HepG2 (cell line): Measurements from ENCODE around the gene PSD4. TPM values are rescaled to one million over a fixed set of nuclear protein-coding genes. Genes with fewer than 3 reads are reported as not detected.

ENCODE experiments used
- ATAC-seq: fragments of 200-7000 bp; cut with Tn5 transposase; 3 replicates; pipeline ENCODE4 v1.9.1; 2020; ENCODE audit warnings: mild to moderate bottlenecking, moderate library complexity
- BruUV-seq: library from RNA; stranded (reverse); fragments of 400-500 nt; replicated peaks from 2 replicates; lab custom pipeline; 2021; lab: Mats Ljungman, UMichigan
- CTCF ChIA-PET: fragments of 300-600 bp; formaldehyde crosslinking; extraction: SDS; loops from one replicate; lab custom pipeline; 2021; ENCODE audit warnings: low total read pairs, inconsistent platforms, low intra/inter-chr PET ratio; lab: Yijun Ruan, JAX
- POLR2A ChIA-PET: fragments of 350-600 bp; sonication (Branson Sonifier 250); formaldehyde crosslinking; loops from one replicate; lab custom pipeline; 2020; ENCODE audit warnings: antibody characterized with exemption, inconsistent platforms; lab: Yijun Ruan, JAX
- DNase-seq: peaks from one replicate; pipeline ENCODE4 v3.0.0-alpha.2; 2015; ENCODE audit warnings: low spot score
- FAIRE-seq: peaks from 3 replicates; lab custom pipeline; 2011; peaks lifted over from hg19 to GRCh38; lab: Jason Lieb, UNC
- H2AFZ ChIP-seq: one replicate; pipeline ENCODE4 v1.6.1; 2011; ENCODE audit warnings: low read length, inconsistent platforms
- H3K27ac ChIP-seq: fragments of 300-600 bp; 3 replicates; pipeline ENCODE4 v1.8.0; 2011; ENCODE audit warnings: mixed run types, mild to moderate bottlenecking, mixed read lengths, low read length, inconsistent platforms; ENCODE audit not compliant: insufficient read depth; ENCODE audit errors: extremely low read length
- H3K27me3 ChIP-seq, 2 experiments: fragments of 200-600 bp in 1 of 2; 2 replicates in 1 of 2; 3 replicates in 1 of 2; pipeline versions ENCODE4 v1.6.0 to v1.8.0; 2011; ENCODE audit warnings: low read length in 2 of 2, mild to moderate bottlenecking in 2 of 2, moderate library complexity in 2 of 2, inconsistent platforms in 1 of 2; ENCODE audit not compliant: insufficient read depth in 2 of 2, control insufficient read depth in 1 of 2
- H3K36me3 ChIP-seq, 2 experiments: fragments of 200-600 bp in 1 of 2; replicated peaks in 1 of 2; 2 replicates in 1 of 2; 3 replicates in 1 of 2; pipeline versions ENCODE4 v1.5.1 to v1.8.0; 2011; ENCODE audit warnings: low read length in 2 of 2, inconsistent platforms in 1 of 2; ENCODE audit not compliant: insufficient read depth in 2 of 2, control insufficient read depth in 1 of 2
- H3K4me1 ChIP-seq: 2 replicates; pipeline ENCODE4 v1.5.1; 2012; ENCODE audit warnings: low read length, inconsistent platforms; ENCODE audit not compliant: insufficient read depth
- H3K4me2 ChIP-seq: 2 replicates; pipeline ENCODE4 v1.6.0; 2011; ENCODE audit warnings: low read depth, low read length, inconsistent platforms
- H3K4me3 ChIP-seq, 3 experiments: fragments of 200-600 bp in 1 of 3; sonication (generic), shearing (Covaris generic) in 1 of 3; replicated peaks in 1 of 3; 2 replicates each; pipeline ENCODE4 v1.5.1; 2011 to 2016; ENCODE audit warnings: low read length in 3 of 3, inconsistent platforms in 2 of 3, low read depth in 2 of 3, mild to moderate bottlenecking in 2 of 3, control low read depth in 1 of 3, mixed read lengths in 1 of 3; ENCODE audit not compliant: insufficient read depth in 1 of 3
- H3K79me2 ChIP-seq: one replicate; pipeline ENCODE4 v1.6.1; 2011; ENCODE audit warnings: low read length, inconsistent platforms; ENCODE audit not compliant: insufficient read depth
- H3K9ac ChIP-seq: 2 replicates; pipeline ENCODE4 v1.6.0; 2011; ENCODE audit warnings: mild to moderate bottlenecking, low read depth, low read length, inconsistent platforms; ENCODE audit not compliant: insufficient read depth
- H3K9me3 ChIP-seq: 2 replicates; pipeline ENCODE4 v1.5.1; 2012; ENCODE audit warnings: mild to moderate bottlenecking, low read length
- H4K20me1 ChIP-seq: 2 replicates; pipeline ENCODE4 v1.6.0; 2011; ENCODE audit warnings: inconsistent platforms, mild to moderate bottlenecking, low read length, moderate library complexity; ENCODE audit not compliant: insufficient read depth
- ZNF629 ChIP-seq: sonication (generic); formaldehyde crosslinking; conservative IDR thresholded peaks from 2 replicates; pipeline ENCODE4 v1.5.0; 2020; ENCODE audit warnings: missing genetic modification reagents
- WGBS: methylation state at CpG from one replicate; pipeline ENCODE4 v1.1.6; 2017; ENCODE audit warnings: low lambda C conversion rate; 5-methylcytosine and 5-hydroxymethylcytosine counted together
- in situ Hi-C: cut with HindIII; loops from 2 replicates; pipeline ENCODE4 v1.10.0; 2017; ENCODE audit warnings: low pct_unique_long_range_greater_than_20kb; ENCODE audit not compliant: extremely low pct_ligation_motif_present
- intact Hi-C: fragments of 100-400 bp; cut with micrococcal nuclease; formaldehyde crosslinking; loops from one replicate; pipeline ENCODE4 v1.10.0; 2022; ENCODE audit not compliant: unreplicated experiment
- polyA plus RNA-seq, 8 experiments: library from polyadenylated mRNA; depleted of rRNA in 3 of 8; stranded (reverse) in 7 of 8; unstranded in 1 of 8; fragments of >200 nt; fragmentation: Illumina TruSeq in 4 of 8; extraction: Trizol in 4 of 8; gene quantifications; 2 replicates each; pipeline versions ENCODE4 v1.2.1 to v1.2.3, GENCODE V29; 2011 to 2016; ENCODE audit warnings: low read depth in 4 of 8, missing spikeins in 1 of 8, mixed read lengths in 1 of 8; ENCODE audit not compliant: insufficient read depth in 1 of 8
- total RNA-seq, 5 experiments: library from RNA; depleted of rRNA; stranded (reverse); fragments of >200 nt; fragmentation: Illumina TruSeq; extraction: Trizol; gene quantifications; 2 replicates each; pipeline ENCODE4 v1.2.3, GENCODE V29; 2016; ENCODE audit warnings: low read depth in 1 of 5
- TF ChIP-seq, protein P1 (sequence below): sonication (generic); formaldehyde crosslinking; IDR thresholded peaks from 2 replicates; pipeline ENCODE4 v1.4.0; 2020; ENCODE audit warnings: missing genetic modification reagents, borderline replicate concordance

PSD4 gene
- total and polyA plus RNA-seq, 2 of the 13 experiments (the other 11 are each of a cell fraction or from before 2014, with no cell fraction given), result 5.8 to 9.4 TPM

DNA sequence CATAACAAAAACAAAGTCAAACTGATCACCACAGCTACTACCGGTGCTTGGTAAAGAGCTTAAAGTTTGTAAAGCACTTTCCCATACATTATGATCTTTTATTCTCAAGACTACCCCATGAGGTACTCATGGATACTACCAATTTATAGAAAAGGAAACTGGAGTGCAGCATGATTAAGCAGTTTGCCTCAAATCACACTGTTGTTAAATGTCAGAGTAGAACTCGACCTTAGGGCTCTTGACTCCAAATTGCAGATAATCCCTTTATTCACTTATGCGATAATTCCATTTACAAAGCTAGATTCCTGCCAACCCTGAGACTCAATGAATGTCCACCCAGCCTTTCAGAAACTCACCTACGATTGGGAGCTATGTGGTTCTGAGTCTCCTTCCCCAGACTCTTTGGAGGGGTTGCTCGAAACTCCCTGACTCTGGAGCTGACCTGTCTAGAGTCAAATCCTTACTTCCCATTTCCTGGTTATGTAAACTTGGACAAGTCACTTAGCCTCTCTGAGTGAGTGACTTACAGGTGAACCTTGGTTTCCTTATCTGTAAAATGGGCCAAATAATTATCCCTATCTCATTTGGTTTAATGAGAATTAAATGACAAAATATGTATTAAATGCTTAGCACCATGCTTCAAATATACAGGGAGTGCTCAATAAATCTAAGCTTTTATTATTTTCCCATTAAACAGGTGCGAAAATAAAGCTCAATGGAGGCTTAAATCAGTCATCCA is 47.4 kb downstream of the PSD4 start:
- H3K4me3 ChIP-seq, result no peak overlapping the region
- H4K20me1 ChIP-seq, result no peaks in the 10 kb centered on the region
- no TSS peak for BruUV-seq
- POLR2A ChIA-PET, result interaction anchor here (1.0 to 3.7 kb wide), 8 partner anchors 13 to 68 kb away, joined by 5 to 24 read pairs (median 12); no protein-coding TSS in a partner anchor
- no peak for ATAC-seq
- peak overlapping the region; percentile 97 for H3K4me2 ChIP-seq
- peak; percentile 77 for TF ChIP-seq ZNF629 (CRISPR knock-in tag)
- TF ChIP-seq, protein P1, sequence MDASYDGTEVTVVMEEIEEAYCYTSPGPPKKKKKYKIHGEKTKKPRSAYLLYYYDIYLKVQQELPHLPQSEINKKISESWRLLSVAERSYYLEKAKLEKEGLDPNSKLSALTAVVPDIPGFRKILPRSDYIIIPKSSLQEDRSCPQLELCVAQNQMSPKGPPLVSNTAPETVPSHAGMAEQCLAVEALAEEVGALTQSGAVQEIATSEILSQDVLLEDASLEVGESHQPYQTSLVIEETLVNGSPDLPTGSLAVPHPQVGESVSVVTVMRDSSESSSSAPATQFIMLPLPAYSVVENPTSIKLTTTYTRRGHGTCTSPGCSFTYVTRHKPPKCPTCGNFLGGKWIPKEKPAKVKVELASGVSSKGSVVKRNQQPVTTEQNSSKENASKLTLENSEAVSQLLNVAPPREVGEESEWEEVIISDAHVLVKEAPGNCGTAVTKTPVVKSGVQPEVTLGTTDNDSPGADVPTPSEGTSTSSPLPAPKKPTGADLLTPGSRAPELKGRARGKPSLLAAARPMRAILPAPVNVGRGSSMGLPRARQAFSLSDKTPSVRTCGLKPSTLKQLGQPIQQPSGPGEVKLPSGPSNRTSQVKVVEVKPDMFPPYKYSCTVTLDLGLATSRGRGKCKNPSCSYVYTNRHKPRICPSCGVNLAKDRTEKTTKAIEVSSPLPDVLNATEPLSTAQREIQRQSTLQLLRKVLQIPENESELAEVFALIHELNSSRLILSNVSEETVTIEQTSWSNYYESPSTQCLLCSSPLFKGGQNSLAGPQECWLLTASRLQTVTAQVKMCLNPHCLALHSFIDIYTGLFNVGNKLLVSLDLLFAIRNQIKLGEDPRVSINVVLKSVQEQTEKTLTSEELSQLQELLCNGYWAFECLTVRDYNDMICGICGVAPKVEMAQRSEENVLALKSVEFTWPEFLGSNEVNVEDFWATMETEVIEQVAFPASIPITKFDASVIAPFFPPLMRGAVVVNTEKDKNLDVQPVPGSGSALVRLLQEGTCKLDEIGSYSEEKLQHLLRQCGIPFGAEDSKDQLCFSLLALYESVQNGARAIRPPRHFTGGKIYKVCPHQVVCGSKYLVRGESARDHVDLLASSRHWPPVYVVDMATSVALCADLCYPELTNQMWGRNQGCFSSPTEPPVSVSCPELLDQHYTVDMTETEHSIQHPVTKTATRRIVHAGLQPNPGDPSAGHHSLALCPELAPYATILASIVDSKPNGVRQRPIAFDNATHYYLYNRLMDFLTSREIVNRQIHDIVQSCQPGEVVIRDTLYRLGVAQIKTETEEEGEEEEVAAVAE (CRISPR knock-in tag), result no peak
- TF ChIP-seq, all 625 proteins: peak for 1
- in situ Hi-C loops, result no loop called here
- peak overlapping the region; percentile 92 for H3K9ac ChIP-seq
- CTCF ChIA-PET, result no interaction called here
- H2AFZ ChIP-seq, result no peak overlapping the region
- DNase-seq (no peak), FAIRE-seq (no peak)
- H3K36me3 ChIP-seq, result no peaks in the 10 kb centered on the region
- WGBS, result 85% methylated on average over 6 of the region's 6 CpGs
- peak overlapping the region; percentile 10 for H3K27ac ChIP-seq
- peaks cover 86% of the 10 kb centered on the region for H3K4me1 ChIP-seq
- no peaks in the 10 kb centered on the region for H3K9me3 ChIP-seq
- intact Hi-C loops, result no loop called here
- no peaks in the 10 kb centered on the region; a peak in 1 of 5 replicates for H3K27me3 ChIP-seq
- no peaks in the 10 kb centered on the region for H3K79me2 ChIP-seq
